Coronary artery (tissue), 2 donors: Measurements from ENCODE around the gene SEPTIN11.

ENCODE experiments used
- DNase-seq: peaks from one replicate; pipeline ENCODE4 v3.0.0-alpha.2; 2017; ENCODE audit warnings: low spot score
- H3K27ac ChIP-seq, 2 donors: fragments of 200-600 bp; sonication (generic); one replicate each; pipeline ENCODE4 v1.5.1; 2016 to 2019
- H3K4me3 ChIP-seq: fragments of 200-600 bp; sonication (generic); 2 replicates; pipeline ENCODE4 v1.5.1; 2016; ENCODE audit warnings: mild to moderate bottlenecking, moderate library complexity
- TF ChIP-seq, protein P1 (sequence below): fragments of 200-600 bp; sonication (generic); IDR thresholded peaks from one replicate; pipeline ENCODE4 v1.5.1; 2019; ENCODE audit warnings: antibody characterized with exemption

The SEPTIN11 gene

DNA sequence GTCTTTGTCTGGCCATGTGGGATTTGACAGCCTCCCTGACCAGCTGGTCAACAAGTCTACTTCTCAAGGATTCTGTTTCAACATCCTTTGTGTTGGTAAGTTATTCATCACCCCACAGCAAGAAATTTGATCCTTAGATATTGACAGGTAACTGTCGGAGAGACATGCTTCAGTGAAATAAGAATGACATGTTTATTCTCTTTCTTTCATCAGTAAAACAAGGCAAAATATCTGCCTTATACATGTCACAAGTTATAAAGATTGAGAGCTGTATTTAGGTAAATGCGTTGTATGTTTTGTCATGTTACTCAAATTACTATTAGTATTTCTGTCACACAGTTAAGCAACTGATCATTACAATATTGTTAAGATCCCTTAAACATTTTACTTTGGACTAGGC, 46.9 kb downstream of the SEPTIN11 start:
- no peak overlapping the region for H3K4me3 ChIP-seq
- H3K27ac ChIP-seq = no peak overlapping the region
- TF ChIP-seq, protein P1, sequence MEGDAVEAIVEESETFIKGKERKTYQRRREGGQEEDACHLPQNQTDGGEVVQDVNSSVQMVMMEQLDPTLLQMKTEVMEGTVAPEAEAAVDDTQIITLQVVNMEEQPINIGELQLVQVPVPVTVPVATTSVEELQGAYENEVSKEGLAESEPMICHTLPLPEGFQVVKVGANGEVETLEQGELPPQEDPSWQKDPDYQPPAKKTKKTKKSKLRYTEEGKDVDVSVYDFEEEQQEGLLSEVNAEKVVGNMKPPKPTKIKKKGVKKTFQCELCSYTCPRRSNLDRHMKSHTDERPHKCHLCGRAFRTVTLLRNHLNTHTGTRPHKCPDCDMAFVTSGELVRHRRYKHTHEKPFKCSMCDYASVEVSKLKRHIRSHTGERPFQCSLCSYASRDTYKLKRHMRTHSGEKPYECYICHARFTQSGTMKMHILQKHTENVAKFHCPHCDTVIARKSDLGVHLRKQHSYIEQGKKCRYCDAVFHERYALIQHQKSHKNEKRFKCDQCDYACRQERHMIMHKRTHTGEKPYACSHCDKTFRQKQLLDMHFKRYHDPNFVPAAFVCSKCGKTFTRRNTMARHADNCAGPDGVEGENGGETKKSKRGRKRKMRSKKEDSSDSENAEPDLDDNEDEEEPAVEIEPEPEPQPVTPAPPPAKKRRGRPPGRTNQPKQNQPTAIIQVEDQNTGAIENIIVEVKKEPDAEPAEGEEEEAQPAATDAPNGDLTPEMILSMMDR = no peak
- DNase-seq = no peak

DNA sequence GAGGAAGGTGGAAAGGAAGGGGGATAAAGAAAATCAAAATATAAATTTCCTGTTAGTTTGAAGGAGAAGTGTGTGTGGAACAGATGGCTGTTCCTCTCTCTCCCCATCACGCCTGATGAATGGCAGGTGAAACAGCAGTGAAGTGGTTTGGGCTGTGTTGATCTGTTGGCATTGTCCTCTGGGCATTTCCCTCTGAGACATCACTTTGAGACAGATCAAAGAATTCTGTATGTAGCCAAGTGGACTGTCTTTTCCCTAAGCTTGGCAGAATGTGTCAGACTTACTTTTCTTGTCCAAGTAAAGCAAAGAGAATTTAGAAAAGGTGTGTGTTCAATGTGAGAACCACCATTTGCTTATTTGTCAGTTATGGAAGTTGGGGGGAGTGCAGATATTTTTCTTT, 47.5 kb downstream of the SEPTIN11 start:
- Histone ChIP-seq H3K4me3 (no peak overlapping the region), H3K27ac (no peak overlapping the region)
- TF ChIP-seq, protein P1 = no peak
- no peak for DNase-seq

DNA sequence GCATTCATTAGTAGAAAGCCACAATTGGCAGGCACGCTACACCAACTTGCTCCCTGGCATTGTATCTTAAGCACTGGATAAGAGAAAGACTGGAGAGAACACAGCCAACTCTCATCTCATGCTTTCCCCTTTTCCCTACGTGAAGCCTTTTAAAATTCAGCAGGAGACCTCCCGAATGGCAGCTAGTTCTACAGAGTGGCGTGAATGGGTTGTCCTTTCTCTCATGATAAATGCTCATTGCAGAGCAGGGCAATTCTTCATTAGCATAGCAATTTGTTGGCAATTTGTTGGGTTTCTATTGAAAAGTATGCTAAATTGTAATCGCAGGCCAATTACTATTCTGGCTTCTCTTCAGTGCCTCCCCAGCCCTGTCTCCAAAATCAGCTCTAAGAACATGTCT, 48.0 kb downstream of the SEPTIN11 start:
- H3K27ac ChIP-seq = no peak overlapping the region
- H3K4me3 ChIP-seq = no peak overlapping the region
- DNase-seq = no peak
- TF ChIP-seq, protein P1 = no peak

DNA sequence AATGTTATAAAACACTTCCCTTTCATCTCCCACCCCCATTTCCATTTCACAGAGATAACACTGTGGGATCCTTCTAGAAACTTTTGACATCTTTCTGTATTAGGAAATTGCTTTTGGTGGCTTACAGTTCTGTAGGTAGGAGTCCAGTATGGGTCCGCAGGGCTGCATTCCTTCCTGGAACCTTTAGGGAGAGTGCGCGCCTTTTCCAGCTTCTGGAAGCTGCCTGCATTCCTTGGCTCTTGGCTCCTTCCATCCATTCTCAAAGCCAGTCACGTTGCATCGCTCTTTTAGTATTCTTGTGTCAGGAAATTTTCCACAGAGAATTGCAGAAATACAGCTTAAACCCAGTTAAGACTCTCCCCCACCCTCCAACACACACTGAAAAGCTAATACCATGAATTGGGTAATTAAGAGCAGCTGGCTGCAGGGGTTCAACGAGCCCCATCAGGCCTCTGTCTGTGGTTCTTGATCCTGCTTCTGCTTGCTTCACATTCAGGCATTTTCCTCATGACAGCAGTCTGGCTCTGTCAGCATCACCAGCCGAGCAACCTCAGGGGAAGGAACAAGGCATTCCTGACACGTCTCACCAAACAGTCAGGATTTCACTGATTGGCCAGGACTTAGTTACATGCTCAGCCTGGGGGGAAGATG, 48.8 kb downstream of the SEPTIN11 start:
- no peak overlapping the region for H3K27ac ChIP-seq

More for the DNA sequence above, 48.8 kb downstream of the SEPTIN11 start:
- TF ChIP-seq, protein P1 = no peak
- no peak overlapping the region for H3K4me3 ChIP-seq
- no peak for DNase-seq
